Muscle of leg (tissue), 11 donors: ENCODE results near the gene MEGF8. TPM values are rescaled to one million over a fixed set of nuclear protein-coding genes. Genes with fewer than 3 reads are reported as not detected.

Experiments used
- DNase-seq: peaks from one replicate; pipeline ENCODE4 v3.0.0; 2013
- H3K27ac ChIP-seq: one replicate; pipeline ENCODE4 v1.5.1; 2013; ENCODE audit warnings: mild to moderate bottlenecking, low read length, control low read depth
- H3K27me3 ChIP-seq: one replicate; pipeline ENCODE4 v1.6.1; 2013; ENCODE audit warnings: low read length; ENCODE audit not compliant: control insufficient read depth, insufficient read depth
- H3K36me3 ChIP-seq: one replicate; pipeline ENCODE4 v1.6.1; 2013; ENCODE audit warnings: low read length; ENCODE audit not compliant: control insufficient read depth, insufficient read depth
- H3K4me1 ChIP-seq: one replicate; pipeline ENCODE4 v1.6.1; 2013; ENCODE audit warnings: low read length; ENCODE audit not compliant: control insufficient read depth, insufficient read depth
- H3K4me3 ChIP-seq: one replicate; pipeline ENCODE4 v1.5.1; 2013; ENCODE audit warnings: low read length, control low read depth
- H3K9me3 ChIP-seq: replicated peaks from 2 replicates; pipeline ENCODE4 v1.6.1; 2013; ENCODE audit warnings: low read depth, low read length; ENCODE audit not compliant: control insufficient read depth
- WGBS: methylation state at CpG from one replicate; pipeline ENCODE4 v1.1.5; 2013; ENCODE audit warnings: missing lambda C conversion rate; ENCODE audit not compliant: insufficient coverage; 5-methylcytosine and 5-hydroxymethylcytosine counted together
- polyA plus RNA-seq, 8 donors: library from polyadenylated mRNA; unstranded; fragments of 120-200 nt; gene quantifications; one replicate each; pipeline versions ENCODE4 v1.2.1 to v1.2.3, GENCODE V29; 2013; ENCODE audit warnings: inconsistent platforms in 1 of 8, low replicate concordance in 1 of 8; ENCODE audit not compliant: insufficient read length in 8 of 8, insufficient read depth in 1 of 8
- total RNA-seq: library from RNA; stranded (reverse); fragments of 120-200 nt; gene quantifications from one replicate; pipeline ENCODE4 v1.2.4, GENCODE V29; 2013

MEGF8 gene
- total and polyA plus RNA-seq, 9 donors, result 12.6 to 38.9 (median 33.8) TPM

DNA sequence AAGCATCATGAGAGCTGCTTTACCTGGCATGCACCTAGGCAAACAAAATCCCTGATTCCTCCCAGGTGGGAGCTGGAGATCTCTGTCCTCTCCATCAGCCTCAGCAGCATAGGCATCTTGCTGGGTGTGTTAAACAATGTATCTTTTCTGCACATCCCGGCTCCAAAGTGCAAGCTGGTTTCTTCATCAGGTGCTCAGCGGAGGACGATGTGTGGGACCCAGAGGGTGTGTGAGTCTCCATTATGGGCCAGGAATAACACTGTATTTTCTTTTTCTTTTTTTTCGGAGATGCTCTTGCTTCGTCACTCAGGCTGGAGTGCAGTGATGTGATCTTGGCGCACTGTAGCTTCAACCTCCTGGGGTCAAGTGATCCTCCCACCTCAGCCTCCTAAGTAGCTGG, 54.7 kb downstream of the MEGF8 start:
- no peaks in the 10 kb centered on the region for H3K4me1 ChIP-seq
- 30% methylated on average over 5 of the region's 6 CpGs for WGBS
- H3K36me3 ChIP-seq, result peaks cover 8% of the 10 kb centered on the region
- H3K9me3 ChIP-seq, result no peaks in the 10 kb centered on the region
- H3K4me3 ChIP-seq, result no peak overlapping the region
- no peak for DNase-seq
- H3K27ac ChIP-seq, result no peak overlapping the region
- peaks cover 9% of the 10 kb centered on the region for H3K27me3 ChIP-seq

DNA sequence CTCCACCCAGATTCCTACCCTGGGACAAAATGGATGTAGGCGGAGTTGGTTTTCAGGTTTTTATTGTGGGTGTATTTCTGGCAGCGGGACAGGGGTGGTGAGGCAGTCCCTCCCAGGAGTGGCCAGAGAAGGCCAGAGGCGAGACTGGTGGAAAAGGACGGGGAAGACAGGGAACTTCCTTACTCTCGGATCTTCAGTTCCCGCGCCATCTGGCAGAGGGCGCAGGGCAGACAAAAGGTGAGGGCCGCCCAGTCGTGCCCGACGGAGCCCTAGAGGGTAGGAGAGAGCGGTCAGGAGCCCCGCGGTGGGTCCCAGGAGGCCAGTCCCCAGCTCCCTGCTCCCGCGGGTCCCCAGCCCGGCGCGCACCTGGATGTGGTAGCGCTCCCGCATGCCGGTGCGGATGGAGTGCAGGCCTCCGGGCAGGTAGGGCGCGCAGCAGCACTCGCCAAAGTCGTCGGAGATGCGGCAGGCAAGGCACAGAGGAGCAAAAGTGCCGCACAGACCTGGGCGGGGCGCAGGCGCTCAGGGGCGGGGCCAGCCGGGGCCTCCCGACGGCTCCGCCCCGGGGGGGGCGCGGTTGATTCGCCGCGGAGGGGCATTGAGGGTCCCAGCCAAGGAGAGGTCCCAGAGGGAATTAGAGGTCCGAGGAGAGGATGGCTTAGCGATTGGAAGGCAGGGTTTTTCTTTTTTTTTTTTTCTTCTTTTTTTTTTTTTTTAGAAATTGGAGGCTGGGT, 61.7 kb downstream of the MEGF8 start:
- Histone ChIP-seq H3K27ac (no peak overlapping the region), H3K36me3 (no peaks in the 10 kb centered on the region), H3K9me3 (no peaks in the 10 kb centered on the region), H3K4me3 (peak overlapping the region; percentile 22), H3K27me3 (peaks cover 50% of the 10 kb centered on the region), H3K4me1 (peaks cover 4% of the 10 kb centered on the region)
- WGBS, result under 1% methylated on average over 40 of the region's 48 CpGs
- peak; percentile 63 for DNase-seq

DNA sequence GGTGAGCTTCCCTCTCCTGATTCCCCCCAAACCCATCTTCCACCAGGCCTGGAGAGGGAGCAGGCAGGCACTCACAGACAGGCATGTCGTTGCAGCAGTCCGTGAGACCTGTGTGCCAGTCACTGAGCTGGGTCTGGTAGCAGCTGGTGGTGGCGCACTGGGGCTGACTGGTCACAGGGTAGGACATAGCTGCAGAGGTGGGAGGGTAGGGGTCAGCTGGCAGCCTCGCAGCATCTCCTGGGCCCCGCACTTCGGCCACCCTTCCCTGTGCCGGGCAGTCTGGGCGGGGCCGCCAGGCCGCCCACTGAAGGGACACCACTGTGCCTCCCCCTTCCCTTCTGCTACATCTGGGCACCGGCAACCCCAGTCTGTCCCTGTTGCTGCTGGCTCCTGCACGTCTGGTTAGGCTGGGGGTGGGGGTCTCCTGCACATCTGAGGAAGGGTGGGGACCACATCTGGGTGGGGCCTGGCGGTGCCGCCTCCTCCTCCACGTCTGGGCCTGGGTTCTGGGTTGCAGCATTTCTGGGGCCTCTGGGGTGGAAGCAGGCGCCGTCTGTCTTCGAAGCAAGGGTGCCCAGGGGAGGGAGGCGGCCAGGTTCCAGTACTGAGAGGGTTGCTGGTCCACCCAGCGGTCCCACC, 63.5 kb downstream of the MEGF8 start:
- no peak for DNase-seq
- Histone ChIP-seq H3K4me1 (peaks cover 4% of the 10 kb centered on the region), H3K27me3 (peaks cover 56% of the 10 kb centered on the region), H3K9me3 (no peaks in the 10 kb centered on the region), H3K4me3 (no peak overlapping the region), H3K36me3 (no peaks in the 10 kb centered on the region), H3K27ac (no peak overlapping the region)
- 75% methylated on average over 19 of the region's 20 CpGs for WGBS

DNA sequence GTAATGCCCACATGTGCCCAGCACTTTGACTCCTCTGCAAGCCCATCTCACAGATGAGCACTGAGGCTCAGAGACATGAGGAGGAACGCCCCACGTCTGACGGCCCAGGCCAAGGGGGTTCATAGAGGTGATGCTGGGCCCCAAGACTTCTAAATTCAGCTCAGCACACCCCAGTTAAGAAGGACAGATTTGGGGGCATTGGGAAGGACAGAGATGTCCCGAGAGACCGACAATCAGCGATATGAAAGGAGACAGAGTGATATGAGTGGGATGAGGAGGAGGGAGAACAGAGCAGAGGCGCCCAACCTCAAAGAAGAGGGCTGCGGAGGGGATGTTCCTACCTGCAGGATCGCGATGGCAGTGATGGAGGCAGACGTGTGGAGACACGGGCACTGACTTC, 64.5 kb downstream of the MEGF8 start, which contains the start of gene CNFN:
Gene CNFN (minus strand): TSS at position 399 of the 400 bp plus-strand sequence. CDS start 1,260 bp downstream, outside the sequence.
- Histone ChIP-seq H3K36me3 (no peaks in the 10 kb centered on the region), H3K27me3 (peaks cover 56% of the 10 kb centered on the region), H3K9me3 (no peaks in the 10 kb centered on the region), H3K27ac (no peak within 1 kb of the TSS), H3K4me3 (no peak within 1 kb of the TSS), H3K4me1 (peaks cover 4% of the 10 kb centered on the region)
- no peak for DNase-seq
- WGBS, result 56% methylated on average over 12 of the region's 12 CpGs

GRCh38 chr19:42392165-42392564, 66.7 kb downstream of the MEGF8 start:
- H3K36me3 ChIP-seq, result no peaks in the 10 kb centered on the region
- 93% methylated on average over 2 of the region's 4 CpGs for WGBS
- H3K27ac ChIP-seq, result no peak overlapping the region
- no peak overlapping the region for H3K4me3 ChIP-seq
- no peaks in the 10 kb centered on the region for H3K9me3 ChIP-seq
- no peak for DNase-seq
- peaks cover 11% of the 10 kb centered on the region for H3K4me1 ChIP-seq
- H3K27me3 ChIP-seq, result peaks cover 50% of the 10 kb centered on the region

GRCh38 chr19:42394751-42395150, 69.3 kb downstream of the MEGF8 start:
- H3K9me3 ChIP-seq, result no peaks in the 10 kb centered on the region
- no peaks in the 10 kb centered on the region for H3K36me3 ChIP-seq
- H3K27me3 ChIP-seq, result peaks cover 32% of the 10 kb centered on the region
- H3K4me1 ChIP-seq, result peaks cover 17% of the 10 kb centered on the region
- DNase-seq, result no peak
- H3K27ac ChIP-seq, result no peak overlapping the region
- no peak overlapping the region for H3K4me3 ChIP-seq
- 82% methylated on average over 7 of the region's 8 CpGs for WGBS

- WGBS, result under 1% methylated on average over 40 of the region's 42 CpGs
- peak overlapping the region; percentile 78 for H3K4me3 ChIP-seq
- peak; percentile 100 for DNase-seq
- H3K36me3 ChIP-seq, result no peaks in the 10 kb centered on the region
- H3K27me3 ChIP-seq, result peaks cover 13% of the 10 kb centered on the region
- H3K9me3 ChIP-seq, result no peaks in the 10 kb centered on the region
- peak overlapping the region; percentile 97 for H3K27ac ChIP-seq
- H3K4me1 ChIP-seq, result peaks cover 21% of the 10 kb centered on the region
Measured at GRCh38 chr19:42396381-42397262, 71.2 kb downstream of the MEGF8 start.

DNA sequence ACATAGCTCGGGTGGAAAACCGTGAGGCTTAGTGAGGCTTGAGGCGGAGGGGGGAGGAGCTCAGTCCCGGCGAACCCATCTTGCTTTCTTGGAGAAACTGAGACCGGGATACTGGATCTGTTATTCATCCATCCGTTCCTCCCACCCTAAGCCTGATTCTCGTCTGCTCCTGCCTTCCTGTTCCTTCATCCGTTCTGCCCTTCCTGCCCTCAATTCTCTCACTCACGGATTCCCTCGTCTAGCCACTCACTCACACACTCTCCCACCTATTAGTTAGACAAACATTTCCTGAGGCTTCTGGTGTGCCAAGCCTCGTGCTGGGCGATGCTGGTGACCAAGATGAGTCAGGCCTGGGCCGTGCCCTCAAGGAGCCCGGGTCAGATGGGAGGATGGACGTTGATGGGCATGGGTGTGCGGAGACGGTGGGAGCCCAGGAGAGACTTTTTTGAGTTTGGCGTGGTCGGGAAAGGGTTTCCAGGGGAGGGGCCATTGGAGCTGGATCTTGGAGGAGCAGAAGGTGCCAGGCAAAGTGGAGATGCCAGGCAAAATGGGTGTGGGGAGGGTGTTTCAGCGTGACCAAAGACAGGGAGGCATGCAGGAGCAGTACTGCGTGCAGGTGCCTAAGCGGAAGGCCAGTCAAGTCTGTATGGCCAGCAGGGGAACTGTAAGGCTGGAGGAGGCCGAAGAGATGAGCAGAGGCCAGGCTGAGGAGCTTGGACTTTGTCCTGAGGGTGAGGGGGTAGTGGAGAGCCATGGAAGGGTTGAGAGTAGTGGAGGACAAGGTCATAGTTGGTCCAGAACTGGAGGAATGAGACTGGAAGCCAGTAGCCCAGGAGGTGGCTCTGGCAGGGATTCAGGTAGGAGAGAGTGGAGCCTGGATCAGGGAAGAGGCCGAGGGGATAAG, 72.1 kb downstream of the MEGF8 start:
- peaks cover 28% of the 10 kb centered on the region for H3K4me1 ChIP-seq
- DNase-seq, result no peak
- 16% methylated on average over 25 of the region's 25 CpGs for WGBS
- peak overlapping the region; percentile 78 for H3K4me3 ChIP-seq
- H3K9me3 ChIP-seq, result no peaks in the 10 kb centered on the region
- H3K27ac ChIP-seq, result peak overlapping the region; percentile 97
- H3K36me3 ChIP-seq, result no peaks in the 10 kb centered on the region
- H3K27me3 ChIP-seq, result peaks cover 5% of the 10 kb centered on the region

GRCh38 chr19:42400404-42400803, 75.0 kb downstream of the MEGF8 start:
- H3K27ac ChIP-seq, result no peak overlapping the region
- H3K4me1 ChIP-seq, result peaks cover 30% of the 10 kb centered on the region
- peaks cover 8% of the 10 kb centered on the region for H3K36me3 ChIP-seq
- no peak for DNase-seq
- H3K4me3 ChIP-seq, result no peak overlapping the region
- WGBS, result 93% methylated on average over 1 of the region's 1 CpG
- H3K27me3 ChIP-seq, result no peaks in the 10 kb centered on the region
- no peaks in the 10 kb centered on the region for H3K9me3 ChIP-seq
